ENCODE measurements around the gene KRTAP5-5.
"Not testable (repeated sequence)": the region's sequence is repeated elsewhere in the genome, so short reads cannot be mapped to it uniquely, and the experiment has no call there.

- not testable (repeated sequence) for TF ChIP-seq EZH2 (IDR thresholded peaks at IDR 0.05; ENCODE audit: borderline replicate concordance, low read depth, low read length, severe bottlenecking); POLR2A (IDR thresholded peaks at IDR 0.05; ENCODE audit: low read depth, low read length); GATA2 (IDR thresholded peaks at IDR 0.05; ENCODE audit: insufficient read depth, insufficient read length, low read depth, low read length); POLR2AphosphoS5 (IDR thresholded peaks at IDR 0.05; ENCODE audit: insufficient read depth, low read depth, low read length); MYC (IDR thresholded peaks at IDR 0.05; ENCODE audit: low read depth, low read length)
- TF ChIP-seq, protein P1, sequence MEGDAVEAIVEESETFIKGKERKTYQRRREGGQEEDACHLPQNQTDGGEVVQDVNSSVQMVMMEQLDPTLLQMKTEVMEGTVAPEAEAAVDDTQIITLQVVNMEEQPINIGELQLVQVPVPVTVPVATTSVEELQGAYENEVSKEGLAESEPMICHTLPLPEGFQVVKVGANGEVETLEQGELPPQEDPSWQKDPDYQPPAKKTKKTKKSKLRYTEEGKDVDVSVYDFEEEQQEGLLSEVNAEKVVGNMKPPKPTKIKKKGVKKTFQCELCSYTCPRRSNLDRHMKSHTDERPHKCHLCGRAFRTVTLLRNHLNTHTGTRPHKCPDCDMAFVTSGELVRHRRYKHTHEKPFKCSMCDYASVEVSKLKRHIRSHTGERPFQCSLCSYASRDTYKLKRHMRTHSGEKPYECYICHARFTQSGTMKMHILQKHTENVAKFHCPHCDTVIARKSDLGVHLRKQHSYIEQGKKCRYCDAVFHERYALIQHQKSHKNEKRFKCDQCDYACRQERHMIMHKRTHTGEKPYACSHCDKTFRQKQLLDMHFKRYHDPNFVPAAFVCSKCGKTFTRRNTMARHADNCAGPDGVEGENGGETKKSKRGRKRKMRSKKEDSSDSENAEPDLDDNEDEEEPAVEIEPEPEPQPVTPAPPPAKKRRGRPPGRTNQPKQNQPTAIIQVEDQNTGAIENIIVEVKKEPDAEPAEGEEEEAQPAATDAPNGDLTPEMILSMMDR (IDR thresholded peaks at IDR 0.05; ENCODE audit: extremely low read depth in 1 of 2, insufficient read depth in 1 of 2, low read depth in 1 of 2, low read length in 2 of 2): not testable (repeated sequence)
- TF ChIP-seq, protein P2, sequence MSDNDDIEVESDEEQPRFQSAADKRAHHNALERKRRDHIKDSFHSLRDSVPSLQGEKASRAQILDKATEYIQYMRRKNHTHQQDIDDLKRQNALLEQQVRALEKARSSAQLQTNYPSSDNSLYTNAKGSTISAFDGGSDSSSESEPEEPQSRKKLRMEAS (IDR thresholded peaks at IDR 0.05; ENCODE audit: insufficient read depth, insufficient read length): not testable (repeated sequence)
Measured at GRCh38 chr11:1607901-1608300, 21.7 kb upstream of the KRTAP5-5 start.
